Thoracic aorta (tissue), 2 donors: Measurements from ENCODE around the gene MED20. TPM values are rescaled to one million over a fixed set of nuclear protein-coding genes. Genes with fewer than 3 reads are reported as not detected.

Experiments used
- ATAC-seq: fragments of 150-250 bp; one replicate; pipeline ENCODE4 v1.8.0; 2017; ENCODE audit warnings: low read depth; ENCODE audit not compliant: insufficient number of reproducible peaks, low FRiP score
- DNase-seq: peaks from one replicate; pipeline ENCODE4 v3.0.0-alpha.2; 2020; ENCODE audit warnings: low spot score
- H3K27ac ChIP-seq, 2 donors: fragments of 200-600 bp; sonication (generic); 1 replicate in 1 of 2; 2 replicates in 1 of 2; pipeline ENCODE4 v1.5.1; 2016; ENCODE audit warnings: mild to moderate bottlenecking in 2 of 2, moderate library complexity in 2 of 2
- H3K27me3 ChIP-seq: fragments of 200-600 bp; sonication (generic); replicated peaks from 2 replicates; pipeline ENCODE4 v1.6.0; 2016; ENCODE audit warnings: mild to moderate bottlenecking; ENCODE audit not compliant: insufficient read depth
- H3K36me3 ChIP-seq: fragments of 200-600 bp; sonication (generic); one replicate; pipeline ENCODE4 v1.5.1; 2016
- H3K4me1 ChIP-seq, 2 donors: fragments of 200-600 bp; sonication (generic); 1 replicate in 1 of 2; 2 replicates in 1 of 2; pipeline versions ENCODE4 v1.5.1 to v1.6.0; 2016; ENCODE audit warnings: low read depth in 2 of 2, mild to moderate bottlenecking in 1 of 2; ENCODE audit not compliant: control insufficient read depth in 1 of 2
- H3K4me3 ChIP-seq: fragments of 200-600 bp; sonication (generic); 2 replicates; pipeline ENCODE4 v1.5.1; 2016; ENCODE audit warnings: mild to moderate bottlenecking
- H3K9me3 ChIP-seq: fragments of 200-600 bp; sonication (generic); 2 replicates; pipeline ENCODE4 v1.5.1; 2016
- total RNA-seq, 2 donors: library from RNA; depleted of rRNA; stranded (reverse); fragments of >200 nt; gene quantifications; one replicate each; pipeline versions ENCODE4 v1.1.0 to v1.2.3, GENCODE V29; 2016
- TF ChIP-seq, protein P1 (sequence below): fragments of 200-600 bp; sonication (generic); IDR thresholded peaks from one replicate; pipeline ENCODE4 v1.5.1; 2019; ENCODE audit warnings: antibody characterized with exemption

MED20 gene
- total RNA-seq, 2 donors from 2014 or later, result 5.6 to 11.6 TPM

DNA sequence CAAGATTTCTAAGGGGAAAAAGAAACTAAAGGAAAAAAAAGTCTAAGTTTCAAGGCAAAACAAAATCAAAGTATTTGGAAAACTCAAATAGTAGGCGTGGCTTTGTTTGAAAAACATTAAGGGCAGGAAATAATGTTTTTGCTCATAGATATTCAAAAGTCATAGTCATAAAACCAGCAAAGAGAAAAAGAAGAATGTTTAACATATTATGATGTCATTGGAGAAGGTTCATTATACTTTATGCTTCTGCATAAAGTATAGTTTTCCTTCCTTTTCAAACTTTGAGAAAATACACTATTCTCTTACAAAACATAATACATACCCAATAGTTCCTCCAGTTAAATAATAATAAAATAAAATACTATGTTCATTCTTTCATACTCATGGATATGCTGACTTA is 39.4 kb downstream of the MED20 start:
- TF ChIP-seq, protein P1, sequence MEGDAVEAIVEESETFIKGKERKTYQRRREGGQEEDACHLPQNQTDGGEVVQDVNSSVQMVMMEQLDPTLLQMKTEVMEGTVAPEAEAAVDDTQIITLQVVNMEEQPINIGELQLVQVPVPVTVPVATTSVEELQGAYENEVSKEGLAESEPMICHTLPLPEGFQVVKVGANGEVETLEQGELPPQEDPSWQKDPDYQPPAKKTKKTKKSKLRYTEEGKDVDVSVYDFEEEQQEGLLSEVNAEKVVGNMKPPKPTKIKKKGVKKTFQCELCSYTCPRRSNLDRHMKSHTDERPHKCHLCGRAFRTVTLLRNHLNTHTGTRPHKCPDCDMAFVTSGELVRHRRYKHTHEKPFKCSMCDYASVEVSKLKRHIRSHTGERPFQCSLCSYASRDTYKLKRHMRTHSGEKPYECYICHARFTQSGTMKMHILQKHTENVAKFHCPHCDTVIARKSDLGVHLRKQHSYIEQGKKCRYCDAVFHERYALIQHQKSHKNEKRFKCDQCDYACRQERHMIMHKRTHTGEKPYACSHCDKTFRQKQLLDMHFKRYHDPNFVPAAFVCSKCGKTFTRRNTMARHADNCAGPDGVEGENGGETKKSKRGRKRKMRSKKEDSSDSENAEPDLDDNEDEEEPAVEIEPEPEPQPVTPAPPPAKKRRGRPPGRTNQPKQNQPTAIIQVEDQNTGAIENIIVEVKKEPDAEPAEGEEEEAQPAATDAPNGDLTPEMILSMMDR, result no peak
- Histone ChIP-seq H3K36me3 (no peaks in the 10 kb centered on the region), H3K4me3 (no peak overlapping the region), H3K27ac (no peak overlapping the region), H3K27me3 (no peaks in the 10 kb centered on the region), H3K9me3 (no peaks in the 10 kb centered on the region), H3K4me1 (peaks cover 0 to 4% of the 10 kb centered on the region in 2 donors)
- ATAC-seq, result no peak
- no peak for DNase-seq

DNA sequence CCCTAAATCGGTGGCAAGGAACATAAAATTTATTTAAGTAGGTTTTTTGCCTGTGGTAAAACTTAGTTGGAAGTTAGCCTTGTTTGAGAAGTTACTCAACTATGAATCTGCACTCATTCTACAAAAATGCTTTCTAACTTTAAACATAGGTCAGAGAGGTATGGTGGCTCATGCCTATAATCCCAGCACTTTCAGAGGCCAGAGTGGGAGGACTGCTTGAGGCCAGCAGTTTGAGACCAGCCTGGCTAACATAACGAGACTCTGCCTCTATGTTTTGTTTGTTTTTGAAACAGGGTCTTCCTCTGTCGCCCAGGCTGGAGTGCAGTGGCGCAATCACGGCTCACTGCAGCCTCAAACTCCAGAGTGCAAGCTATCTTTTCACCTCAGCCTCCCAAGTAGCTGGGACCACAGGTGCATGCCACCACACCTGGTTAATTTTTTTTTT is 42.0 kb downstream of the MED20 start:
- H3K27me3 ChIP-seq, result no peaks in the 10 kb centered on the region
- TF ChIP-seq, protein P1, result no peak
- H3K27ac ChIP-seq, result no peak overlapping the region
- ATAC-seq (no peak), DNase-seq (no peak)
- H3K4me1 ChIP-seq, result peaks cover 0 to 4% of the 10 kb centered on the region in 2 donors
- H3K9me3 ChIP-seq, result no peaks in the 10 kb centered on the region
- no peak overlapping the region for H3K4me3 ChIP-seq
- H3K36me3 ChIP-seq, result no peaks in the 10 kb centered on the region

DNA sequence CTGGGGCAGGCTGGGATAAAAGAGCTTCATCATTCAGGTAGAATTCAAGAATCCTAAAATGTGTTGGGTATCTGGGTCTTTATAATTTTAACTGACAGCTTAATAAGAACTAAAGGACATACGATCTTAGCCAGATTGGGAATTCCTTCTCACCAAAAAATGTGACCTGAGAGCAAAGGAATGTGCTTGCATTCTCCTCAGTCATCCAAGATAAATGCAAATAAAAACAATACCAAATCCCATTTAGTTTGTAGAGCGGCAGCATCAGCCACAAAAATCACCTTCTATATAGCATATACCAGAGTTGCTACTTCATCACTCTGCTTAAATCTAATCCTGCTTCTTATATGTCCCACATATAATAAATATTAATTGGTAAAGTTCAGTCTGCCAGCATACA is 42.7 kb downstream of the MED20 start:
- ATAC-seq, result no peak
- H3K4me3 ChIP-seq, result no peak overlapping the region
- no peaks in the 10 kb centered on the region for H3K27me3 ChIP-seq
- no peaks in the 10 kb centered on the region for H3K9me3 ChIP-seq
- H3K36me3 ChIP-seq, result no peaks in the 10 kb centered on the region
- DNase-seq, result no peak
- H3K4me1 ChIP-seq, result peaks cover 0 to 4% of the 10 kb centered on the region in 2 donors
- TF ChIP-seq, protein P1, result no peak
- no peak overlapping the region for H3K27ac ChIP-seq

DNA sequence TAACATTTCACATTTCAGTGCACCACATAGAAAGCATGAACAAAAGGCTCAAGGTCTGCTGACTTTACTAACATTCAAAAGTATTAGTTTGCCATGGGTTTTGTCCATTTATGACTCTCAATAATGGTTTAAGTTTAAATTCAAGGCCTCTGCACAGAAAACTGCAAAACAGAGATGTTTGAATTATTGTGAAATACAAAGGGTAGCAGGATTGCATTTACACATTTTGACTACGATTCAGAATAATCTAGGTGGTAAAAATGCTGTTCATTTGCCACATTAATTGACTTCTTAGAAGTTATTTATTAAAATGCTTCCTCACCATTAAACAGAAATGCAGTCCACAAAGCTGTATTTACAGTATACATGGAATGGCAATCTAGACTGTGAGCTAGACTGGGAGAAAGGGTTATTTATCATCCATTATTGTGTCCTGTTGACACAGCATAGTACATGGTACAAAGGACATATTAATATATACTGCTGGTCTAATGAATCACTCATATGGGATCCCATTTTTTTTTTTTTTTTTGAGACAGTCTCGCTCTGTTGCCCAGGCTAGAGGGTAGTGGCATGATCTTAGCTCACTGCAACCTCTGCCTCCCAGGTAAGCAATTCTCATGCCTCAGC is 43.8 kb downstream of the MED20 start:
- H3K9me3 ChIP-seq, result no peaks in the 10 kb centered on the region
- DNase-seq, result no peak
- H3K4me3 ChIP-seq, result no peak overlapping the region
- peaks cover 0 to 4% of the 10 kb centered on the region in 2 donors for H3K4me1 ChIP-seq
- no peak for ATAC-seq
- H3K36me3 ChIP-seq, result no peaks in the 10 kb centered on the region
- no peak overlapping the region for H3K27ac ChIP-seq
- H3K27me3 ChIP-seq, result no peaks in the 10 kb centered on the region
- TF ChIP-seq, protein P1, result no peak

DNA sequence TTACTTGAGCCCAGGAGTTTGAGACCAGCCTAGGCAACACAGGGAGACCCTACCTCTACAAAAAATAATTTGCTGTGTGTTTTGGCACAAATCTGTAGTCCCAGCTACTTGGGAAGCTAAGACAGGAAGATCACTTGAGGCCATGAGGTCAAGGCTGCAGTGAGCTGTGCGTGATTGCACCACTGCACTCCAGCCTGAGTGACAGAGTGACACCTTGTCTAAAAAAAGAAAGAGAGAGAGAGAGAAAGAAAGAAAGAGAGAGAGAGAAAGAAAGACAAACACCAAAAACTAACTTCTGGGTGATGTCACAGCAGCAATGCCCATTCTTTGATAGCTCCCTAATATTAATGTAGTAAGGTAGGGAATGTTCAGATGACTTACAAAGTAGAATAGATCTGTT is 46.2 kb downstream of the MED20 start:
- Histone ChIP-seq H3K27me3 (no peaks in the 10 kb centered on the region), H3K27ac (no peak overlapping the region), H3K9me3 (no peaks in the 10 kb centered on the region), H3K4me3 (no peak overlapping the region), H3K4me1 (peaks cover 0 to 4% of the 10 kb centered on the region in 2 donors), H3K36me3 (no peaks in the 10 kb centered on the region)
- DNase-seq, result no peak
- TF ChIP-seq, protein P1, result no peak
- ATAC-seq, result no peak
